Testis (tissue), 3 donors: ENCODE results near the gene PBXIP1. TPM values are rescaled to one million over a fixed set of nuclear protein-coding genes. Genes with fewer than 3 reads are reported as not detected.

Experiments used
- DNase-seq: peaks from one replicate; pipeline ENCODE4 v3.0.0-alpha.2; 2019
- H3K27ac ChIP-seq, 2 donors: fragments of 200-600 bp; sonication (generic); one replicate each; pipeline ENCODE4 v1.5.1; 2019
- H3K27me3 ChIP-seq: fragments of 200-600 bp; sonication (generic); one replicate; pipeline ENCODE4 v1.5.1; 2019
- H3K36me3 ChIP-seq: fragments of 200-600 bp; sonication (generic); one replicate; pipeline ENCODE4 v1.5.1; 2017; ENCODE audit warnings: low read depth; ENCODE audit errors: missing control alignments
- H3K4me1 ChIP-seq: fragments of 200-600 bp; sonication (generic); one replicate; pipeline ENCODE4 v1.5.1; 2019
- H3K4me3 ChIP-seq, 2 donors: fragments of 200-600 bp; sonication (generic); one replicate each; pipeline ENCODE4 v1.5.1; 2017 to 2019
- H3K9me3 ChIP-seq: fragments of 200-600 bp; sonication (generic); one replicate; pipeline ENCODE4 v1.5.1; 2017
- POLR2A ChIP-seq: fragments of 450-650 bp; IDR thresholded peaks from one replicate; pipeline ENCODE4 v1.6.1; 2017; ENCODE audit warnings: antibody characterized with exemption, mild to moderate bottlenecking, moderate library complexity
- WGBS, 2 donors: methylation state at CpG; one replicate each; pipeline ENCODE4 v1.1.5; 2018; 5-methylcytosine and 5-hydroxymethylcytosine counted together
- intact Hi-C: fragments of 100-400 bp; cut with DNase I; formaldehyde crosslinking; loops from one replicate; pipeline ENCODE4 v1.15.1; 2023; ENCODE audit warnings: low total_unique reads
- polyA plus RNA-seq: library from polyadenylated mRNA; stranded (reverse); fragments of 350-450 nt; fragmentation: Illumina TruSeq; extraction: RNeasy Lipid Tissue Mini Kit (QIAGEN cat#74804); gene quantifications from one replicate; pipeline ENCODE4 v1.2.3, GENCODE V29; 2014; ENCODE audit warnings: low read depth, low replicate concordance; ENCODE audit not compliant: insufficient read depth
- total RNA-seq, 2 donors: library from RNA; depleted of rRNA; stranded (reverse); fragments of >200 nt; gene quantifications; one replicate each; pipeline ENCODE4 v1.2.3, GENCODE V29; 2016
- TF ChIP-seq, protein P1 (sequence below), 3 experiments: fragments of 450-650 bp in 2 of 3; fragments of 200-600 bp in 1 of 3; sonication (generic) in 1 of 3; IDR thresholded peaks; one replicate each; pipeline ENCODE4 v1.5.1; 2016 to 2019; ENCODE audit warnings: antibody characterized with exemption in 3 of 3, mild to moderate bottlenecking in 2 of 3, moderate library complexity in 1 of 3

Gene PBXIP1
- total and polyA plus RNA-seq, 3 donors from 2014 or later = 84.1 to 111 (median 87.1) TPM

- intact Hi-C loops = no loop called here
- Histone ChIP-seq H3K27me3 (no peaks in the 10 kb centered on the region), H3K36me3 (no peaks in the 10 kb centered on the region), H3K9me3 (no peaks in the 10 kb centered on the region), H3K4me3 (no peak overlapping the region), H3K27ac (peak overlapping the region; percentile 64 to 76), H3K4me1 (peaks cover 60% of the 10 kb centered on the region)
- peak; percentile 94 for DNase-seq
- no peak for TF ChIP-seq POLR2A
- TF ChIP-seq, protein P1, sequence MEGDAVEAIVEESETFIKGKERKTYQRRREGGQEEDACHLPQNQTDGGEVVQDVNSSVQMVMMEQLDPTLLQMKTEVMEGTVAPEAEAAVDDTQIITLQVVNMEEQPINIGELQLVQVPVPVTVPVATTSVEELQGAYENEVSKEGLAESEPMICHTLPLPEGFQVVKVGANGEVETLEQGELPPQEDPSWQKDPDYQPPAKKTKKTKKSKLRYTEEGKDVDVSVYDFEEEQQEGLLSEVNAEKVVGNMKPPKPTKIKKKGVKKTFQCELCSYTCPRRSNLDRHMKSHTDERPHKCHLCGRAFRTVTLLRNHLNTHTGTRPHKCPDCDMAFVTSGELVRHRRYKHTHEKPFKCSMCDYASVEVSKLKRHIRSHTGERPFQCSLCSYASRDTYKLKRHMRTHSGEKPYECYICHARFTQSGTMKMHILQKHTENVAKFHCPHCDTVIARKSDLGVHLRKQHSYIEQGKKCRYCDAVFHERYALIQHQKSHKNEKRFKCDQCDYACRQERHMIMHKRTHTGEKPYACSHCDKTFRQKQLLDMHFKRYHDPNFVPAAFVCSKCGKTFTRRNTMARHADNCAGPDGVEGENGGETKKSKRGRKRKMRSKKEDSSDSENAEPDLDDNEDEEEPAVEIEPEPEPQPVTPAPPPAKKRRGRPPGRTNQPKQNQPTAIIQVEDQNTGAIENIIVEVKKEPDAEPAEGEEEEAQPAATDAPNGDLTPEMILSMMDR (IDR thresholded peaks at IDR 0.05) = no peak
- WGBS, 2 donors = 29 to 69% methylated on average over 2 to 5 of the region's 5 CpGs
Measured at GRCh38 chr1:154941333-154942013, 14.4 kb downstream of the PBXIP1 start.

DNA sequence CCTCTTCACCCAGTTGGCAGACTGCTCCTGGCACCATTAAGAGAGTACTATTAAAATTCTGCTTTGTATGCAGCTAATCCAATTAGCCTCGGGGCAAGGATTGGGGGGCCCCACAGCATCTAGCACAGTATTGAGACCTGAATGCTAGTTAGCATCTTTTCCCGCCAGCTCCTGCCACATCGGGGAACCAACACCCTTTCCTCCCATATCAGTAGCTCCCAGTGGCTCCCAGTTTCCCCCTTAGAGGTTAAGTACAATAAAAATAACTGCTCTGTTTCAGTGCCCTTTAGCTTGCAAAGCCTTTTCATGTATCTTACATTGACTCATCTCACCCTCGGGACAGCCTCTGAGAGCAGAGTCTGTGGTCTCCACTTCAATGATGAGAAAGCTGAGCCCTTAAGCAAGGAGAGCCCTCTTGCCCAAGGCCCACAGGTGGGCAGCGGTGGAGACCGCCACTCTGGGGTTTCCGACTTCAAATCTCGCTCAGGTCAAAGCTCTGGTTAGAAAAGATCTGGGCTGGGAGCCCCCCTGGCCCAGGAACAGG lies 15.2 kb downstream of the PBXIP1 start:
- peak overlapping the region; percentile 20 to 64 for H3K27ac ChIP-seq
- no peaks in the 10 kb centered on the region for H3K27me3 ChIP-seq
- H3K4me3 ChIP-seq = no peak overlapping the region
- TF ChIP-seq, protein P1 (IDR thresholded peaks at IDR 0.05) = no peak
- TF ChIP-seq POLR2A = no peak
- H3K9me3 ChIP-seq = no peaks in the 10 kb centered on the region
- H3K36me3 ChIP-seq = no peaks in the 10 kb centered on the region
- no peak for DNase-seq
- H3K4me1 ChIP-seq = peaks cover 60% of the 10 kb centered on the region
- intact Hi-C loops = no loop called here
- WGBS, 2 donors = 67 to 69% methylated on average over 8 of the region's 8 CpGs

- intact Hi-C loops = no loop called here
- Histone ChIP-seq H3K4me3 (no peak overlapping the region), H3K27me3 (no peaks in the 10 kb centered on the region), H3K9me3 (no peaks in the 10 kb centered on the region), H3K4me1 (peaks cover 60% of the 10 kb centered on the region), H3K27ac (peak overlapping the region in 1 of 2 donors; percentile 20), H3K36me3 (no peaks in the 10 kb centered on the region)
- WGBS, 2 donors = 79 to 86% methylated on average over 1 of the region's 1 CpG
- TF ChIP-seq, protein P1 (IDR thresholded peaks at IDR 0.05) = no peak
- TF ChIP-seq POLR2A = no peak
- no peak for DNase-seq
Measured at GRCh38 chr1:154940213-154940560, 15.7 kb downstream of the PBXIP1 start.

GRCh38 chr1:154938604-154939399 lies 17.1 kb downstream of the PBXIP1 start:
- H3K4me3 ChIP-seq = no peak overlapping the region
- DNase-seq = peak; percentile 70
- no peak for TF ChIP-seq POLR2A
- TF ChIP-seq, protein P1 (IDR thresholded peaks at IDR 0.05) = no peak
- peak overlapping the region; percentile 98 to 99 for H3K27ac ChIP-seq
- peaks cover 47% of the 10 kb centered on the region for H3K4me1 ChIP-seq
- WGBS, 2 donors = 86 to 88% methylated on average over 7 of the region's 7 CpGs
- H3K9me3 ChIP-seq = no peaks in the 10 kb centered on the region
- H3K36me3 ChIP-seq = no peaks in the 10 kb centered on the region
- H3K27me3 ChIP-seq = no peaks in the 10 kb centered on the region
- intact Hi-C loops = no loop called here
